ENCODE data around the gene CAPN14. TPM values are rescaled to one million over a fixed set of nuclear protein-coding genes. Genes with fewer than 3 reads are reported as not detected.

The CAPN14 gene
- total and polyA plus RNA-seq, 12 donors = 0.10 to 0.28 (median 0.11) TPM; not detected in 5

- TF ChIP-seq POLR2A (IDR thresholded peaks at IDR 0.05) (no peak), CTCF (IDR thresholded peaks at IDR 0.05) (no peak)
- no peaks in the 10 kb centered on the region for H3K27me3 ChIP-seq
- no peak overlapping the region for H3K27ac ChIP-seq
- H3K9me3 ChIP-seq (replicated peaks in 1 of 3) = no peaks in the 10 kb centered on the region
- no peak for DNase-seq
- intact Hi-C loops (cut with DNase I) = no loop called here
- H3K4me3 ChIP-seq = no peak overlapping the region
- H3K36me3 ChIP-seq (replicated peaks in 1 of 2) = no peaks in the 10 kb centered on the region
- H3K4me1 ChIP-seq (replicated peaks in 1 of 2) = no peaks in the 10 kb centered on the region
- 54 to 80% (median 62%) methylated on average over 2 of the region's 2 CpGs for WGBS, 4 donors
Observed at GRCh38 chr2:31207790-31208189, 9.5 kb downstream of the CAPN14 start.

- no peak for DNase-seq
- Histone ChIP-seq H3K4me3 (no peak overlapping the region), H3K27me3 (no peaks in the 10 kb centered on the region), H3K4me1 (replicated peaks in 1 of 2) (no peaks in the 10 kb centered on the region), H3K36me3 (replicated peaks in 1 of 2) (no peaks in the 10 kb centered on the region), H3K27ac (no peak overlapping the region), H3K9me3 (replicated peaks in 1 of 3) (no peaks in the 10 kb centered on the region)
- intact Hi-C loops (cut with DNase I) = no loop called here
- WGBS, 4 donors = 78 to 89% (median 80%) methylated on average over 3 of the region's 3 CpGs
- TF ChIP-seq POLR2A (IDR thresholded peaks at IDR 0.05) (no peak), CTCF (IDR thresholded peaks at IDR 0.05) (no peak)
Observed at GRCh38 chr2:31205613-31206012, 11.7 kb downstream of the CAPN14 start.

- Histone ChIP-seq H3K9me3 (replicated peaks in 1 of 3) (no peaks in the 10 kb centered on the region), H3K4me1 (replicated peaks in 1 of 2) (no peaks in the 10 kb centered on the region)
- WGBS, 4 donors = 70 to 82% (median 74%) methylated on average over 7 to 9 of the region's 9 CpGs
Observed at GRCh38 chr2:31205186-31205585, 12.1 kb downstream of the CAPN14 start.

GRCh38 chr2:31204783-31205182, 12.5 kb downstream of the CAPN14 start:
- Histone ChIP-seq H3K27ac (no peak overlapping the region), H3K27me3 (no peaks in the 10 kb centered on the region), H3K9me3 (replicated peaks in 1 of 3) (no peaks in the 10 kb centered on the region), H3K36me3 (replicated peaks in 1 of 2) (no peaks in the 10 kb centered on the region), H3K4me1 (replicated peaks in 1 of 2) (no peaks in the 10 kb centered on the region), H3K4me3 (no peak overlapping the region)
- intact Hi-C loops (cut with DNase I) = no loop called here
- WGBS, 4 donors = 67 to 81% (median 73%) methylated on average over 6 of the region's 6 CpGs
- no peak for DNase-seq
- no peak for TF ChIP-seq POLR2A (IDR thresholded peaks at IDR 0.05)
- no peak for TF ChIP-seq CTCF (IDR thresholded peaks at IDR 0.05)

More at GRCh38 chr2:31205186-31205585, 12.1 kb downstream of the CAPN14 start:
- Histone ChIP-seq H3K36me3 (replicated peaks in 1 of 2) (no peaks in the 10 kb centered on the region), H3K27me3 (no peaks in the 10 kb centered on the region), H3K27ac (no peak overlapping the region), H3K4me3 (no peak overlapping the region)
- no peak for DNase-seq
- intact Hi-C loops (cut with DNase I) = no loop called here
- TF ChIP-seq CTCF (IDR thresholded peaks at IDR 0.05) (no peak), POLR2A (IDR thresholded peaks at IDR 0.05) (no peak)

All from adrenal gland (tissue), 12 donors.